Osteocyte (in vitro differentiated cells): Measurements from ENCODE around the gene PGBD2. TPM values are rescaled to one million over a fixed set of nuclear protein-coding genes. Genes with fewer than 3 reads are reported as not detected.

Source experiments
- DNase-seq: peaks from one replicate; pipeline ENCODE4 v3.0.0; 2021; ENCODE audit warnings: mixed read lengths; ENCODE audit not compliant: unreplicated experiment; ENCODE audit errors: extremely low spot score
- H3K27ac Mint-ChIP-seq: one replicate; pipeline ENCODE4 v1.8.0; 2021; ENCODE audit warnings: mild to moderate bottlenecking, mixed read lengths; ENCODE audit not compliant: unreplicated experiment
- H3K27me3 Mint-ChIP-seq: one replicate; pipeline ENCODE4 v1.8.0; 2021; ENCODE audit warnings: mixed read lengths; ENCODE audit not compliant: unreplicated experiment
- H3K36me3 Mint-ChIP-seq: one replicate; pipeline ENCODE4 v1.8.0; 2021; ENCODE audit warnings: mixed read lengths; ENCODE audit not compliant: unreplicated experiment
- H3K4me1 Mint-ChIP-seq: one replicate; pipeline ENCODE4 v1.8.0; 2021; ENCODE audit warnings: mixed read lengths; ENCODE audit not compliant: unreplicated experiment
- H3K4me3 Mint-ChIP-seq: one replicate; pipeline ENCODE4 v1.8.0; 2021; ENCODE audit warnings: mild to moderate bottlenecking, moderate library complexity, mixed read lengths; ENCODE audit not compliant: unreplicated experiment
- H3K9me3 Mint-ChIP-seq: one replicate; pipeline ENCODE4 v1.8.0; 2021; ENCODE audit warnings: mixed read lengths; ENCODE audit not compliant: unreplicated experiment
- CTCF ChIP-seq: fragments of 200-600 bp; sonication (generic); IDR thresholded peaks from 2 replicates; pipeline ENCODE4 v1.5.0; 2021; ENCODE audit warnings: antibody characterized with exemption, mild to moderate bottlenecking, moderate library complexity
- total RNA-seq: library from RNA; stranded (reverse); gene quantifications from 2 replicates; pipeline ENCODE4 v1.2.1, GENCODE V29; 2021

The PGBD2 gene
- total RNA-seq, 1 donor from 2014 or later: 8.3 TPM

GRCh38 chr1:248894837-248895236 is 11.2 kb upstream of the PGBD2 start:
- Mint-ChIP-seq H3K36me3 (no peaks in the 10 kb centered on the region), H3K27me3 (peaks cover 72% of the 10 kb centered on the region), H3K4me1 (no peaks in the 10 kb centered on the region), H3K27ac (no peak overlapping the region), H3K9me3 (peaks cover 5% of the 10 kb centered on the region), H3K4me3 (no peak overlapping the region)
- no peak for TF ChIP-seq CTCF
- DNase-seq: no peak

GRCh38 chr1:248897412-248898337 is 8.4 kb upstream of the PGBD2 start:
- no peaks in the 10 kb centered on the region for H3K4me1 Mint-ChIP-seq
- H3K9me3 Mint-ChIP-seq: peaks cover 5% of the 10 kb centered on the region
- H3K4me3 Mint-ChIP-seq: no peak overlapping the region
- H3K36me3 Mint-ChIP-seq: no peaks in the 10 kb centered on the region
- no peak for TF ChIP-seq CTCF
- H3K27me3 Mint-ChIP-seq: peaks cover 70% of the 10 kb centered on the region
- no peak overlapping the region for H3K27ac Mint-ChIP-seq
- DNase-seq: no peak

- H3K36me3 Mint-ChIP-seq: no peaks in the 10 kb centered on the region
- no peak overlapping the region for H3K27ac Mint-ChIP-seq
- peaks cover 60% of the 10 kb centered on the region for H3K27me3 Mint-ChIP-seq
- no peak for TF ChIP-seq CTCF
- peaks cover 5% of the 10 kb centered on the region for H3K9me3 Mint-ChIP-seq
- no peak for DNase-seq
- H3K4me1 Mint-ChIP-seq: peaks cover 2% of the 10 kb centered on the region
- H3K4me3 Mint-ChIP-seq: no peak overlapping the region
These were observed 5.4 kb upstream of the PGBD2 start for GRCh38 chr1:248900637-248901036.

DNA sequence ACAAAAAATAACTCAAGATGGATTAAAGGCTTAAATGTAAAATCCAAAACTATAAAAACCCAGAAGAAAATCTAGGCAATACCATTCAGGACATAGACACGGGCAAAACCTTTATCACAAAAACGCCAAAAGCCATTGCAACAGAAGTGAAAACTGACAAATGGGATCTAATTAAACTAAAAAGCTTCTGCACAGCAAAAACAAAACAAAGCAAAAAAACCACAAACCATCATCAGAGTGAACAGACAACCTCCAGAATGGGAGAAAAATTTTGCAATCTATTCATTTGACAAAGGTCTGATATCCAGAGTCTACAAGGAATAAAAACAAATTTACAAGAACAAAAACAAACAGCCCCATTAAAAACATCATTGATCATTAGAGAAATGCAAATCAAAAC is 4.5 kb upstream of the PGBD2 start:
- no peak overlapping the region for H3K4me3 Mint-ChIP-seq
- H3K4me1 Mint-ChIP-seq: peaks cover 5% of the 10 kb centered on the region
- H3K9me3 Mint-ChIP-seq: peaks cover 5% of the 10 kb centered on the region
- TF ChIP-seq CTCF: no peak
- peaks cover 59% of the 10 kb centered on the region for H3K27me3 Mint-ChIP-seq
- no peak for DNase-seq
- H3K36me3 Mint-ChIP-seq: no peaks in the 10 kb centered on the region
- no peak overlapping the region for H3K27ac Mint-ChIP-seq

DNA sequence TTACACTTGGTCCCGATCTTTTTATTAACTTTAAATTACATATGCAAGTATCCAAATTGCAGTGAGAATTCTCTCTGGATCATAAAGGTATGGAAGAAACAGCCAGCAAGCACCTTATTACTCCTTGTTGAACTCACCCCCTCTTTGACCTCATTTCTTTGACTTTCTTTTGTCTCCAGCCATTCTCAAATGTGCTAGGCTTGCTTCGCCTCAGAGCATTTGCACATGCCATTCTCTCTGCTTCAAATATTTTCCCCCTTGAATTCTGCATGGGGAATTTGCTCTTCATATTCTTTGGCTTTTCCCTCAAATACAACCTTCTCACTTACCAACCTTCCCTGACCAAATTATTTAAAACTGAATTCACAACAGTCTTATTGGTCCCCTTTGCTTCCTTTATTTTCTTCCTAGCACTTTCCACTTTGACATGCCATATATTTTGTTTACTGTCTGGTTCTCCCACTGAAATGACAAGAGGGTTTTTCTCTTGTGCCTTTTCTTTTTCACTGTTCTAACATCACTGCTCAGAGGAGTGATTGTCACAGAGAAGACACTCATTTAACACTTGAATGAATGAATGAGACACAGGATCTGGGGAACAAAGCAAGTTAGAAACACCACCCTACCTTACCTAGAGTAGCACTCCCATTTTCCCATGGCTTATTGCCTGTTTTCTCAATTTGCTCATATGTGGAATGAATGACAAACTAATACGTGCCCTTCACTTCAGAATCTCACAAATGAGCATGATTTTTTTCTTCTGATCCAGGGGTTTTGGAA is 1.4 kb upstream of the PGBD2 start:
- H3K9me3 Mint-ChIP-seq: peaks cover under 1% of the 10 kb centered on the region
- TF ChIP-seq CTCF: no peak
- H3K4me3 Mint-ChIP-seq: no peak overlapping the region
- H3K4me1 Mint-ChIP-seq: peaks cover 22% of the 10 kb centered on the region
- H3K36me3 Mint-ChIP-seq: no peaks in the 10 kb centered on the region
- H3K27ac Mint-ChIP-seq: no peak overlapping the region
- DNase-seq: no peak
- H3K27me3 Mint-ChIP-seq: peaks cover 37% of the 10 kb centered on the region
